Stimulated activated CD4-positive, alpha-beta T cell treated with anti-CD3 and anti-CD28 coated beads, Interleukin-4, amount 100 ng/mL, for 4 hours (primary cell): ENCODE results near the gene ECI1.
"Not testable (repeated sequence)": the region's sequence is repeated elsewhere in the genome, so short reads cannot be mapped to it uniquely, and the experiment has no call there.

Source experiments
- DNase-seq, 2 experiments: peaks; one replicate each; pipeline ENCODE4 v3.0.0-alpha.2; 2020

Gene ECI1

DNA sequence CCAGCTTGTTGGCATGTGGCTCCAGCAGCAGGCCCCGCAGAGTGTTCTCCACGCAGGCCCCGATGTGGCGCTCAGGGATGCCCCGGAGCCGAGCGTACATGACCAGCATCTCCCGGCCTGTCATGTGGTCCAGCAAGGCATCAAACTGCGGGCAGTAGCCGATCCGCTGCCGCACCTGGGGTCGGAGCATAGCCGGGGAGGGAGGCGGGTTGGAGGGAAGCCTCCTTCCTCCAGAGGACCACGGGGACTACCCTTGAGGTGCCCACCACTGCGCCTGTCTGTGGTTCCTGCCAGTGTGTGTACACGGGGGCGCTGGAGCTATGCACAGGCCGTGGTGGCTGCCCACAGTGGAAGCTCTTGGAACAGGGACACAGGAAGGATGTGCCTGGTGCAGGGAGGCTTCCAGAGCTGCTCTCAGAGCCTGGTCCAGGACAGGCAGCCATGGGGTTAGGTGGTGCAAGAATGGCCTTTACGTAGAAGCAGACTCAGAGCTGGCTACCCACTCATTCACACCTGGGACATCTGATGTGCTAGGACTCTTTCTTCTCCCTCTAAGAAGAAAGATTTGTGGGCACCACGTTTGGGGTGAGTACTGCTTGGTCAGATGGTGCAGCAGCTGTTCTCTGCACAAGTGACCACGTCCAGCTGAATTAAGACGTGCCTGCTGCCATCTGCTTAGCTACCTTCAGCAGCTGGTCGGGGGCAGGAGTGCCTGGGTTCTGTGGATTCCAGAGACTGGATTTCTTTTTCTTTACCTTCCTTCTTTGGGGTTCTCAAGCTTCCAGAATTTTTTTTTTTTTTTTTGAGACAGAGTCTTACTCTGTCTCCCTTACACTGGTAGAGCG, 27.8 kb upstream of the ECI1 start:
- DNase-seq: no peak

- no peak for DNase-seq
Measured at GRCh38 chr16:2278272-2278608, 26.9 kb upstream of the ECI1 start.

- DNase-seq: no peak
Measured at GRCh38 chr16:2277466-2278271, 26.3 kb upstream of the ECI1 start.

- no peak for DNase-seq
Measured at GRCh38 chr16:2276368-2277195, 25.2 kb upstream of the ECI1 start.

GRCh38 chr16:2275476-2276367, 24.3 kb upstream of the ECI1 start:
- DNase-seq: no peak

- DNase-seq: no peak
Measured at GRCh38 chr16:2273931-2274330, 22.5 kb upstream of the ECI1 start.

- DNase-seq: no peak
Measured at GRCh38 chr16:2273484-2273883, 22.1 kb upstream of the ECI1 start.

- no peak for DNase-seq
Measured at GRCh38 chr16:2271848-2272461, 20.6 kb upstream of the ECI1 start.

DNA sequence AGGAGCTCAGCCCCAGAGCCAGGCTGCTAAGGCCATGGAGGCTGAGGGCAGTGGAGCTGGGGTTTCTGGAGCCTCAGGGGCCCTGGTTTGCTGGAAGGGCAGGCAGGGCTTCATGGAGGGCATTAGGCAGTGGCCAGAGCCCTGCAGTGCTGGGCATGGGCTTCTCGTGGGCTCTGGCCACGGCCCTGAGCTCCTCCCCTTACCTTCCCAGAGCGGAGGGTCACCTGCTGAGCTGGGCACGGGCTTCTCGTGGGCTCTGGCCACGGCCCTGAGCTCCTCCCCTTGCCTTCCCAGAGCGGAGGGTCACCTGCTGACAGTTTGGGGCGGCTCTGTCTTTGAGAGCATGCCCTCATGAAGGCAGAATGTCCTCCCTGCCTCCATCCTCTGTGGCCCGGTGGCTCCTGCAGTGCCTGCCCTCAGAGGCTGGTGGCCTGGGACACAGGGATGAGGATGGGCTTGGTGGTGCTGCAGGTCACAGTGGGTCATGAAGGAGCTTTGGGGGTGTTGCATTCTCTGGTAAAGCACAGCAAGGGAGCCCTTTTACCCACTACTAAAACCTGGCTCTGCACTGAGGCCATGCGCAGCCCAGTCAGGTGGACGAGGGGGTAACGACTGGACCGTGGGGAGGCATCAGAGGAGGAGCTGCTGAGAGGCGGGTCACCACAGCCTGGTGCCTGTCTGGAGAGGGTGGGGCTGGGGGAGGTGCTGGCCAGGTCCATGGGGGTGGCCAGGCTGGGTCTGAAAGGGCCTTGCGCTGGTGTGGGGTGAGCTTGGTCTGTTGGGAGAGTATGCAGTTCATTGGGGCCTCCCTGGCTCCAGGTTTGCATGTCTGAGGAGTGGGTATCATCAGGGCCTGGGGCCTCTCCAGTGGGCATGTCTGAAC, 19.4 kb upstream of the ECI1 start:
- no peak for DNase-seq

DNA sequence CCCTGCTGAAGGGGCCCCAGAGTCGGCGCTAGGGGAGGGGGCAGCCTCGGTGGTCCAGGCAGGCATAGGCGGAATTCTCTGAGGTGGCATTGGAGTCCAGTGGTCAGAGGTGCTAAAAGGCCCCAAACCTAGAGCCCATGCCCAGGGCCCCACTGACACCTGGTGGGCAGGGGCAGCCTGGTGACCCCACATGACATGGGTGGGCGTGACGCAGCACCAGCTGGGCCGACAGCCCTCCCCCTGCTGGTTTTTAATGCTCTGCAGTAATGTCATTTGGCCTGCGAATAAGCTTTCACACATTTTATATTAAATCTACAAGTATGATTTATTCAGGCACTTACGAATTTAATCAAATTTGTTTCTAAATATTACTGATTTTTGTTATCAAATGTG, 18.7 kb upstream of the ECI1 start:
- no peak for DNase-seq

- DNase-seq: peak; percentile 93 to 96
Measured at GRCh38 chr16:2267913-2268666, 16.7 kb upstream of the ECI1 start, which contains the start of gene RNPS1. TSS of gene RNPS1 (minus strand) at chr16:2268126. CDS start at chr16:2264643, 3,483 bp downstream.

DNA sequence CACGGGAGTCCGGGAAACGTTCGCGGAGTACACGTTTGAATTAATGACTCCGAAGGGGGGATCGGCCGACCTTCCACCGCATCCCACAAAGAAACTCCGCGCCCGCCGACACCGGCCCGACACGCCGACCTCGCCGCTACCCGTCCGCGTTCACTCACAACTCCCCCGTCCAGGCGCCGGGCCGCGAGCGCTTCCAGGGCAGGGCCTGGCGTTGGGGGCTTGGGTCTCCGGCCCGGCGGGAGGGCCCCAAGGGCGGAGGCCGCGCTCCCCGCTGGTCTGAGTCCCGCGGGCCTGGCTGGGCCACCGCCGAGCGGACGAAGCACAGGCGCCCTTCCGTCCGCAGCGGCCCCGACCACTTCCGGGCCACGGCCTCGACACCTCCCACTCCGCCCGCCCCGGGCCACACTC, 16.1 kb upstream of the ECI1 start:
- not testable (repeated sequence) for DNase-seq

GRCh38 chr16:2266887-2267286, 15.5 kb upstream of the ECI1 start:
- DNase-seq: not testable (repeated sequence)

- not testable (repeated sequence) for DNase-seq
Measured at GRCh38 chr16:2263026-2263425, 11.6 kb upstream of the ECI1 start.

- no peak for DNase-seq
Measured at GRCh38 chr16:2260250-2260649, 8.9 kb upstream of the ECI1 start.

- not testable (repeated sequence) for DNase-seq
Measured at GRCh38 chr16:2258530-2258929, 7.1 kb upstream of the ECI1 start.

DNA sequence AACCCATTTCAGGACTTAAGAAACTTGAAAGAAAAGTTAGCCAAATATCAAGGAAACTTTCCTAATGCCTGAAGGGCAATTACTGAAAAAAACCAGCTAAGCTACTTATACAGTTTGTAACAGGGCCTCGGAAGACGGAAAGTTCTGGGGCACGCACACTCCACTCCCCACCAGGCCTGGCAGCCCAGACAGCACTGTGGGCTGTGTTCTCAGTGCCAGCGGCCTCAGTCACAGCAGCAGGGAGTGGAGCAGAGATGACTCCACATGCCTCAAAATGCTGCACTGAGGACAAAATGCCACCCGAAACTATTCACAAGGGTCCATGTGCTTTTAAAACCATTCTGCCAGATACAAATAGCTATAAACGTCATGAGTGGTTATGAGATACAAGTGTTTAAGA, 6.3 kb upstream of the ECI1 start:
- no peak for DNase-seq

DNA sequence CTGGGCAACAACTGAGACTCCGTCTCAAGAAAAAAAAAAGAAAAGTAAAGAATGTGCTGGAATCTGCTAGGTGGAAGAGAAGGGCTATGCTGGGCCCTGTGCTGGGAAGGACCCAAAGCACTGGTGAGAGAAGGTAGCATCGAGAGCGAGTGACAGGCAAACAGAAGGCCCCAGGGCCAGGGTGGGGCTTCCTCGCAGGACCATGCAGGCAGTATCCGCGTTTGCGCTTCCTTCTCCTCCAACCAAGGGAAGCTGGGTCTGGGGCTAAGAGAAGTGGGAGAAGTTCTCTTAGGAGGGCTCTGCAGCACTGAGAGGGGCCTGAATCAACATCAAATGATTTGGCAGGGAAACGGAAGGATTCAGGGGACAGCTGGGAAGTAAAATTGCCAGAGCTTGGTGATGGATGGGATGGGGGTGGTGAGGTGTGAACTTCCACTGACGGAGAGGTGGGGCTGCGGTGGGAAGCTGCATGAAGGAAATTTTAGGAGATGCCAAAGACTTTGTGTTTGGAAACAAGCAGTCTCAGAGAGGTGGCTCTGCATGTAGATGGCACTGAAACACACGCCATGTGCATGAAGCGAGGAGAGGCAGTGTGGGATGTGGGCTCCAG, 5.2 kb upstream of the ECI1 start:
- DNase-seq: no peak

DNA sequence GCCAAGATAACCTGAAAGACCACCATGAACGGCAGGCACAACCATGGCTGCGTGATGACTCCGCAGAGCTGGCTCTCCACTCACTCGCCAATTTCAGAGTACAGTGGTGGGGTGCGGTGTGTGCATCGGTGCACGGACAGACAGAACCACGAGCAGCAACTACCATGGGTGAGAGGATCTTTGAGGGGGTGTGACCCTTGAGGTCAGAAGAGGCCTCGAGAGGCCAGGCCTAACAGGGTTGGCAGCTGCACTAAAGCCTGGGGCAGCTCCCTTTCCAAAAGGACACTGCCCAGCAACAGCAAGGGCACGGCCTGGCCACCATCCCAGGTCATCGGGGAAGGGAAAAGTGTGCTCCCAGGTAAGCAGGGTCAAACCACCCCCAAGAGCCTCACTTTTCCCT, 1.9 kb upstream of the ECI1 start:
- no peak for DNase-seq

DNA sequence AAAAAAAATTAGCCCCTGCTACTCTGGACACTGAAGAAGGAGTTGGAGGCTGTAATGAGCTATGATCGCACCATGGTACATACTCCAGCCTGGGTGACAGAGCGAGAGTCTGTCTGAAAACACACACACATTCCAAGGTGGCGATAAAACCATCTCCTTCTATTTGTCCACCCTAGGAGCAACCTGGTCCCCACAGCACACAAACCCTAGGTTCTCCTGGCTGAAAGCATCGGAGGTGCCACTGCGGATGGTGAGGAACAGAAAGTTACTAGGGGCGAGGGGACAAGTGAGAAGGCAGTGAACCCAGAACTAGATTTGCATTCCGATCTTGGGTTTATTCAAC, 1.4 kb upstream of the ECI1 start:
- no peak for DNase-seq
